ENCODE data around the gene UBAP1.

DNA sequence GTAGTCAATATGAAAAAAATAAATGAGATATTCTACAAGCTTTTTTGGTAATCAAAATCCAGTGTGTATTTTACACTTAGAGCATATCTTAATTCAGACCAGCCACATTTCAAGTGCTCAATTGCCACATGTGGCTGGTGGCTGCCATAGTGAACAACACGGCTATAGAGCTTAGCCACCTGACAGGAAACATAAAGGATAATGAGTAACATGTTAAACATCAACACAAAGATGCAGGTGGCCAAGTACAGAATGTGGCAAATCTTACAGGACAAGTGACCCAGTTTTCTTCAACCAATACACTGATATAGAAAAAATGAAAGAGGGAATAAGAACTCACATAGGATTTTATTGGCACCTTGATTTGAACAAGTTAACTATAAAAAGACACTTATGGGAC lies 88.8 kb downstream of the UBAP1 start:
- TF ChIP-seq CTCF (IDR thresholded peaks at IDR 0.05) (no peak), POLR2AphosphoS5 (IDR thresholded peaks at IDR 0.05) (no peak)
